Thymus (tissue), 11 donors: ENCODE results near the gene CDK11A. TPM values are rescaled to one million over a fixed set of nuclear protein-coding genes. Genes with fewer than 3 reads are reported as not detected.

Experiments used
- DNase-seq, 9 donors: peaks; one replicate each; pipeline ENCODE4 v3.0.0-alpha.2; 2013; ENCODE audit warnings: low spot score in 9 of 9, low read depth in 6 of 9, missing footprints in 1 of 9
- H3K27ac ChIP-seq, 2 donors: one replicate each; pipeline ENCODE4 v1.5.1; 2013; ENCODE audit warnings: control low read depth in 1 of 2, low read depth in 1 of 2, low read length in 1 of 2, mild to moderate bottlenecking in 1 of 2, moderate library complexity in 1 of 2
- H3K27me3 ChIP-seq, 2 donors: one replicate each; pipeline ENCODE4 v1.5.1; 2013; ENCODE audit warnings: low read length in 1 of 2; ENCODE audit not compliant: control insufficient read depth in 2 of 2, insufficient read depth in 1 of 2
- H3K36me3 ChIP-seq, 2 donors: one replicate each; pipeline ENCODE4 v1.5.1; 2013; ENCODE audit warnings: low read length in 1 of 2, mild to moderate bottlenecking in 1 of 2, moderate library complexity in 1 of 2; ENCODE audit not compliant: control insufficient read depth in 2 of 2, insufficient read depth in 2 of 2
- H3K4me1 ChIP-seq, 2 donors: one replicate each; pipeline ENCODE4 v1.5.1; 2013; ENCODE audit warnings: low read length in 2 of 2; ENCODE audit not compliant: control insufficient read depth in 2 of 2, insufficient read depth in 2 of 2
- H3K4me3 ChIP-seq, 2 donors: one replicate each; pipeline ENCODE4 v1.5.1; 2013; ENCODE audit warnings: low read length in 2 of 2, control low read depth in 1 of 2, mild to moderate bottlenecking in 1 of 2
- H3K9me3 ChIP-seq, 2 donors: one replicate each; pipeline ENCODE4 v1.5.1; 2013; ENCODE audit warnings: low read length in 1 of 2, mild to moderate bottlenecking in 1 of 2; ENCODE audit not compliant: control insufficient read depth in 2 of 2, insufficient read depth in 1 of 2
- WGBS: extraction: QIAGEN DNeasy Blood & Tissue Kit; methylation state at CpG from one replicate; pipeline ENCODE4 v1.1.7; 2013; 5-methylcytosine and 5-hydroxymethylcytosine counted together
- polyA plus RNA-seq: library from polyadenylated mRNA; stranded (reverse); fragments of 200-250 nt; gene quantifications from one replicate; pipeline ENCODE4 v1.2.3, GENCODE V29; 2013
- total RNA-seq: library from RNA; stranded (reverse); fragments of 120-200 nt; gene quantifications from one replicate; pipeline ENCODE4 v1.2.4, GENCODE V29; 2013
- donor health status: healthy.

CDK11A gene
- total and polyA plus RNA-seq, 2 donors: 19.8 to 52.2 TPM

DNA sequence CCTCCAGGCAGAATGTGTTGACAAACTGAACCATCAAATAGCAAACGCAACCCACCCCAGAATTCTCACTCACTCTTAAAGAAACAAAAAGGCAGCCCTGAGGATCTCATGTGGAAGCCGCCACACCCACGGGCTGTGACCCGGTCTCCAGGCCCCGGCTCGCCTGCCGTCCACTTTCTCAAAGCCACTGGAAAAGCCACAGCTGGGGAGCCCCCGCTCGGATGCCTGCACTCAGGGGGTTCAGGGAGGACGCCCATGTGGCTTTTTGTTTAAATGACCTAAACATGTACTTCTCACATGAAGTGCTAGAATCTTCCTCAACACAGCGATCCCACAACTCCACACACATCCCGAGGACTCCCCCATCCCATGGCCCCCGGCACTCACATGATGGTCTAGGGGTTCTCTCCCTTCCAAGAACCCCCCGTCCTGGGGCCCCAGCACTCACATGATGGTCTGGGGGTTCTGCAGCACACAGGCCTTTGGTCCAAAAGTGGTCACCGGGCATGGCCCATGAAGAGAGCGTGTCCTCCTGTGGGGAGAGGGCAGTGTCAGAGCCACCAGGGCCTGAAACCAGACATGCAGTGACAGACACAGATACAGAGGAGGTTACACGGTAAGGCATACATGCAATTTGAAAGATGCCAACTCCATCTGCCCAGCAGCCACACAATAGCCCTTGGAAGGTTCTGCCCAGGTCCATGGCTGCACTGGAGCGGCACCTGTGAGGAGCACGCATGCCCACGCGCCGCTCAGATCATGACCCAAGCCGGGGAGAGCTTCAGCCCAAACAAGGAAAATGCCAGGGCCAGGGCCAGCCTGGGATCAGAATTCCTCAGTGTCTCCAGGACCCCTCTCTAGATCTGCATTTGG lies 37.6 kb upstream of the CDK11A start:
- 98% methylated on average over 23 of the region's 23 CpGs for WGBS
- H3K4me1 ChIP-seq: no peaks in the 10 kb centered on the region
- no peak overlapping the region for H3K27ac ChIP-seq
- no peak overlapping the region for H3K4me3 ChIP-seq
- no peaks in the 10 kb centered on the region for H3K9me3 ChIP-seq
- DNase-seq: no peak
- H3K36me3 ChIP-seq: peaks cover 55 to 69% of the 10 kb centered on the region in 2 donors
- no peaks in the 10 kb centered on the region for H3K27me3 ChIP-seq

- Histone ChIP-seq H3K27me3 (no peaks in the 10 kb centered on the region), H3K27ac (no peak overlapping the region), H3K9me3 (no peaks in the 10 kb centered on the region), H3K4me1 (no peaks in the 10 kb centered on the region), H3K4me3 (no peak overlapping the region), H3K36me3 (peaks cover 62 to 77% of the 10 kb centered on the region in 2 donors)
- DNase-seq: no peak
- 96% methylated on average over 10 of the region's 10 CpGs for WGBS
Measured at GRCh38 chr1:1760715-1761114, 36.6 kb upstream of the CDK11A start.

GRCh38 chr1:1760345-1760650 lies 36.1 kb upstream of the CDK11A start:
- Histone ChIP-seq H3K27ac (no peak overlapping the region), H3K4me1 (no peaks in the 10 kb centered on the region)
- WGBS: 98% methylated on average over 20 of the region's 20 CpGs

GRCh38 chr1:1759456-1760344 lies 35.5 kb upstream of the CDK11A start:
- Histone ChIP-seq H3K4me3 (no peak overlapping the region), H3K4me1 (no peaks in the 10 kb centered on the region), H3K36me3 (peaks cover 64 to 81% of the 10 kb centered on the region in 2 donors), H3K27ac (no peak overlapping the region), H3K9me3 (no peaks in the 10 kb centered on the region), H3K27me3 (no peaks in the 10 kb centered on the region)
- no peak for DNase-seq
- 97% methylated on average over 37 of the region's 37 CpGs for WGBS

More at GRCh38 chr1:1760345-1760650, 36.1 kb upstream of the CDK11A start:
- H3K27me3 ChIP-seq: no peaks in the 10 kb centered on the region
- no peak overlapping the region for H3K4me3 ChIP-seq
- peaks cover 66 to 81% of the 10 kb centered on the region in 2 donors for H3K36me3 ChIP-seq
- no peaks in the 10 kb centered on the region for H3K9me3 ChIP-seq
- no peak for DNase-seq

- WGBS: 89% methylated on average over 34 of the region's 34 CpGs
- Histone ChIP-seq H3K27ac (no peak overlapping the region), H3K4me3 (no peak overlapping the region), H3K9me3 (no peaks in the 10 kb centered on the region), H3K4me1 (no peaks in the 10 kb centered on the region), H3K27me3 (no peaks in the 10 kb centered on the region), H3K36me3 (peaks cover 66 to 81% of the 10 kb centered on the region in 2 donors)
- no peak for DNase-seq
Measured at GRCh38 chr1:1758692-1759455, 34.7 kb upstream of the CDK11A start.

DNA sequence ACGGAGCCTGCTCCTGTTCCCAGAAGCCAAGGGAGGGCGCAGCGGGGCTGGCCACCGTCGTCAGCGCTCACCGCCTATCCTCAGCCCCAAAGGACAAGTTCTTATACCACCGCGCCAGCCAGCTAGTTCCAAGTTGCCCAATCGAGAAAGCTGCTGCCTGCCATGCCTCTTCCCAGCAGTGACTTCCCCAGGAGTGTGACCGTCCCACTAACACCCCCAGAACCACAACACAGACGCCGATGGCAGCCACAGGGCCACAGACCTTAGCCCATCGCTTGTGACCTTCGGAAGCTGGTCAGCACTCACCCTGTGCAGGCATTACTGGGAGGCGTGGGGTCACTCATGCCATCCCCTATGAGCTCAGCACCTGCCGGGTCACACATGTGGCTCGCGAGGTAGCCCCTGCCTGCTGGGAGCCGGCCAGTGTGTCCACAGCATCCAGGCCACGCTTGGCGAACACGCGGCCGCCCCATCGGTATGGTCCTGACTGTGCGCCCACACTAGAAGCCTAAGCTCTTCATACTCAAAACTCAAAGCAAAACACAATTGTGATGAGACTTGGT lies 34.0 kb upstream of the CDK11A start:
- 98% methylated on average over 27 of the region's 27 CpGs for WGBS

DNA sequence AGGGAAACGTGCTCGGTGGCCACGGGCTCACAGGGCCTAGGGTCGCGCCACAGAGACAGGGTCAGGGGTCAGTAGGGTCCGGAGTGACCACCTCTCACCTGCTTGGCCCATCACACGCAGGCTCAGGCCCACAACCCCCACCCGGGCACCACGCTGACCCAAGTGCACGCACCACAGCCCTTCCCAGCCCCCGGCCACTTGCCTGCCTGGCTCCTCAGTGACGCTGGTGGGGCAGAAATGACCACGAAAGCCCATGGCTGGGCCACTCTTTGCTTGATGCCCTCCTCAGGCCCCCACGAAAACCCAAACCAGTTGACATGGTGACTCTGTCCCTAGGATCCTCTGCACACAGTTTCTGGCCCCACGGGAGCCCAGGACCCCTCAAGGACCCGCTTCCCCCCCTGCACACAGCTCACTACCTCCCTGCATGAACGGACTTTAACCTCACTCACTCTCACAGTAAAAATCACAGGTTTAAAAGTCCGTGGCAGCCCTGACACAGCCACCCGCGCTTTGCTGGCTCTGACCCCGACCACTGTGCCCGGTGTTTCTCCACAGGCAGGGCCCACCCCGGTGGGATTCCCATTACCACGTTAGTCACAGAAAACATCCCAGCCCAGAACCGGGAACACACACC lies 33.4 kb upstream of the CDK11A start:
- DNase-seq: no peak
- Histone ChIP-seq H3K4me1 (no peaks in the 10 kb centered on the region), H3K9me3 (no peaks in the 10 kb centered on the region), H3K4me3 (no peak overlapping the region), H3K27me3 (no peaks in the 10 kb centered on the region), H3K36me3 (peaks cover 73 to 87% of the 10 kb centered on the region in 2 donors), H3K27ac (no peak overlapping the region)
- WGBS: 98% methylated on average over 25 of the region's 25 CpGs

More for the DNA sequence above, 34.0 kb upstream of the CDK11A start:
- H3K9me3 ChIP-seq: no peaks in the 10 kb centered on the region
- DNase-seq: no peak
- H3K27me3 ChIP-seq: no peaks in the 10 kb centered on the region
- no peaks in the 10 kb centered on the region for H3K4me1 ChIP-seq
- no peak overlapping the region for H3K4me3 ChIP-seq
- H3K27ac ChIP-seq: no peak overlapping the region
- H3K36me3 ChIP-seq: peaks cover 73 to 84% of the 10 kb centered on the region in 2 donors

GRCh38 chr1:1756661-1757421 lies 32.7 kb upstream of the CDK11A start:
- H3K27ac ChIP-seq: no peak overlapping the region
- no peaks in the 10 kb centered on the region for H3K9me3 ChIP-seq
- DNase-seq: no peak
- H3K4me3 ChIP-seq: no peak overlapping the region
- H3K27me3 ChIP-seq: no peaks in the 10 kb centered on the region
- peaks cover 68 to 84% of the 10 kb centered on the region in 2 donors for H3K36me3 ChIP-seq
- no peaks in the 10 kb centered on the region for H3K4me1 ChIP-seq
- WGBS: 94% methylated on average over 33 of the region's 33 CpGs
